Common myeloid progenitor, CD34-positive (primary cell): ENCODE results near the gene CYP11A1.
A peak's percentile ranks its signal among the peaks of the same experiment; 100 is the strongest.

Source experiments
- CTCF ChIA-PET: fragments of 350-600 bp; sonication (Branson Sonifier 250); formaldehyde crosslinking; loops from one replicate; lab custom pipeline; 2021; ENCODE audit warnings: antibody characterized with exemption; lab: Charles Lee
- POLR2A ChIA-PET: fragments of 350-600 bp; sonication (Branson Sonifier 250); formaldehyde crosslinking; loops from one replicate; lab custom pipeline; 2021; ENCODE audit warnings: antibody characterized with exemption; lab: Charles Lee
- DNase-seq, 3 donors: peaks; one replicate each; pipeline versions ENCODE4 v3.0.0 to v3.0.0-alpha.2; 2013
- H3K27ac ChIP-seq, 2 experiments: 1 replicate in 1 of 2; 2 replicates in 1 of 2; pipeline ENCODE4 v1.7.0; 2013; ENCODE audit warnings: inconsistent platforms in 2 of 2, low read length in 2 of 2, mild to moderate bottlenecking in 2 of 2, low read depth in 1 of 2, moderate library complexity in 1 of 2; ENCODE audit not compliant: severe bottlenecking in 2 of 2, insufficient read depth in 1 of 2, poor library complexity in 1 of 2
- H3K27me3 ChIP-seq, 5 experiments: replicated peaks in 2 of 5; 1 replicate in 3 of 5; 2 replicates in 2 of 5; pipeline versions ENCODE4 v1.6.1 to v1.7.0; 2013; ENCODE audit warnings: low read length in 4 of 5, mild to moderate bottlenecking in 2 of 5, moderate library complexity in 2 of 5, inconsistent platforms in 1 of 5; ENCODE audit not compliant: insufficient read depth in 5 of 5, control insufficient read depth in 4 of 5
- H3K36me3 ChIP-seq, 4 experiments: 1 replicate in 2 of 4; 2 replicates in 2 of 4; pipeline versions ENCODE4 v1.6.1 to v1.7.0; 2013; ENCODE audit warnings: low read length in 3 of 4, control low read depth in 1 of 4, mild to moderate bottlenecking in 1 of 4; ENCODE audit not compliant: control insufficient read depth in 4 of 4, insufficient read depth in 4 of 4
- H3K4me1 ChIP-seq, 4 experiments: 1 replicate in 3 of 4; 2 replicates in 1 of 4; pipeline versions ENCODE4 v1.6.1 to v1.7.1; 2013; ENCODE audit warnings: low read length in 3 of 4, mild to moderate bottlenecking in 3 of 4, control low read depth in 1 of 4, inconsistent platforms in 1 of 4, moderate library complexity in 1 of 4; ENCODE audit not compliant: control insufficient read depth in 4 of 4, insufficient read depth in 4 of 4; ENCODE audit errors: control extremely low read depth in 1 of 4
- H3K4me3 ChIP-seq, 7 experiments: 1 replicate in 4 of 7; 2 replicates in 3 of 7; pipeline versions ENCODE4 v1.5.1 to v1.7.0; 2013; ENCODE audit warnings: mild to moderate bottlenecking in 7 of 7, low read length in 6 of 7, moderate library complexity in 6 of 7, inconsistent platforms in 2 of 7, low read depth in 2 of 7, control low read depth in 1 of 7; ENCODE audit not compliant: insufficient read depth in 4 of 7, control insufficient read depth in 1 of 7; ENCODE audit errors: extremely low read depth in 1 of 7
- H3K9me3 ChIP-seq, 5 experiments: 1 replicate in 4 of 5; 2 replicates in 1 of 5; pipeline versions ENCODE4 v1.6.1 to v1.7.1; 2013; ENCODE audit warnings: low read length in 4 of 5, mild to moderate bottlenecking in 2 of 5, inconsistent platforms in 1 of 5, low read depth in 1 of 5, moderate library complexity in 1 of 5; ENCODE audit not compliant: control insufficient read depth in 4 of 5, insufficient read depth in 2 of 5; ENCODE audit errors: control extremely low read depth in 1 of 5
- WGBS: methylation state at CpG from one replicate; pipeline ENCODE4 v1.1.5; 2013; ENCODE audit not compliant: insufficient coverage; 5-methylcytosine and 5-hydroxymethylcytosine counted together

The CYP11A1 gene

DNA sequence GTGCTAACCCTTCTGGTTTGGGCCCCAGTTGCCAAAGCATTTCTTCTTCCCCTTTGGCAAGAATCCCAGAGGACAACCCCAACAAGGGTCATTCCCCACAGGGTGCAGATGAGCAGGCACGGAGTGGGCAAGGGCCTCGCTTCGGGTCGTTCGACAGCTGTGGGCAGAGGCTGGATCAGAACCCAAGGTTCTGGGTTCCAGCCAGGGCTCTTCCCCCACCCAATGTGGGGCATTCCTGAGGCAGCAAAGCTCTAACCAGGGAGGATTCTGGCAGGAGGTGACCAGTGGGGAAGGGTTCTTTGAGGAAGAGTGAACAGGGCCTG, 48.3 kb downstream of the CYP11A1 start:
- CTCF ChIA-PET, result interaction anchor here (0.6 to 5.0 kb wide), 3 partner anchors 10 to 192 kb away, joined by 3 to 44 read pairs (median 27); no protein-coding TSS in a partner anchor
- no peak for DNase-seq
- Histone ChIP-seq H3K4me3 (no peak overlapping the region), H3K27me3 (no peaks in the 10 kb centered on the region), H3K4me1 (peaks cover 2 to 71% (median 50%) of the 10 kb centered on the region in 4 experiments), H3K27ac (no peak overlapping the region), H3K9me3 (no peaks in the 10 kb centered on the region), H3K36me3 (no peaks in the 10 kb centered on the region)
- POLR2A ChIA-PET, result no interaction called here
- WGBS, result 83% methylated on average over 5 of the region's 5 CpGs

GRCh38 chr15:74318376-74319137, 48.9 kb downstream of the CYP11A1 start:
- ChIA-PET CTCF (interaction anchor here (0.6 to 0.9 kb wide), 2 partner anchors 146 to 192 kb away, joined by 3 read pairs; no protein-coding TSS in a partner anchor), POLR2A (no interaction called here)
- H3K4me3 ChIP-seq, result no peak overlapping the region
- H3K9me3 ChIP-seq, result no peaks in the 10 kb centered on the region
- peaks cover 2 to 76% (median 50%) of the 10 kb centered on the region in 4 experiments for H3K4me1 ChIP-seq
- H3K36me3 ChIP-seq, result no peaks in the 10 kb centered on the region
- no peaks in the 10 kb centered on the region for H3K27me3 ChIP-seq
- 90% methylated on average over 4 of the region's 6 CpGs for WGBS
- no peak overlapping the region for H3K27ac ChIP-seq
- DNase-seq, result peak in 2 of 3 donors; percentile 49 to 52

DNA sequence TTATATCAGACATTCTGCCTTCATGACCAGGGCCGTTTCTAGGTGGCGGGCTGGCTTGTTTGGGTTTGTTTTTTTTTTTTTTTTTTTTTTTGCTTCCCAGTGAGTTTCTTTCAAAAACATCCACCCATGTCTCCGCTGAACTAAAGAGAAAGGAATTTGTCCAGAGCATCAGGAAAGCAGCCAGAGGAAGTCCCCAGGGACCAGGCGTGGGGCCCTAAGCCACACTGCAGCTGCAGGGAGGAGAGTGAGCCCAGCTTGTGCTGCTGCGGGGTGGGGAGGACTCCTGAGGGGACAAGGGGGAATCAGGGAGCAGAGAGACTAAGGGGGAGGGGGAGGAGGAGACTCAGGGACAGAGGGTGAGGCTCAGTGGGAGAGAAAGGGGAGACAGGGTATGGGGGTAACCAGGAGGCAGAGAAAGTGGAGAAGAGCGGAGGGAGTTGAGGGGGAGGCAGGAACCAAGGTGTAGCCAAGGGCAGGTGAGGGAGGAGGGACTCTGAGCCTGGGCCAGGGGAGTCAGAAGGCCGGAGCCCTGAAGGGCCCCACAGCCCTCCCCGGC, 49.5 kb downstream of the CYP11A1 start:
- Histone ChIP-seq H3K36me3 (no peaks in the 10 kb centered on the region), H3K4me1 (peaks cover 2 to 78% (median 50%) of the 10 kb centered on the region in 4 experiments), H3K4me3 (peak overlapping the region in 1 of 7 experiments; percentile 28), H3K9me3 (no peaks in the 10 kb centered on the region), H3K27ac (no peak overlapping the region), H3K27me3 (no peaks in the 10 kb centered on the region)
- WGBS, result 43% methylated on average over 3 of the region's 8 CpGs
- ChIA-PET CTCF (interaction anchor here (0.9 kb wide), 1 partner anchor 191 kb away, joined by 3 read pairs; no protein-coding TSS in a partner anchor), POLR2A (no interaction called here)
- no peak for DNase-seq

DNA sequence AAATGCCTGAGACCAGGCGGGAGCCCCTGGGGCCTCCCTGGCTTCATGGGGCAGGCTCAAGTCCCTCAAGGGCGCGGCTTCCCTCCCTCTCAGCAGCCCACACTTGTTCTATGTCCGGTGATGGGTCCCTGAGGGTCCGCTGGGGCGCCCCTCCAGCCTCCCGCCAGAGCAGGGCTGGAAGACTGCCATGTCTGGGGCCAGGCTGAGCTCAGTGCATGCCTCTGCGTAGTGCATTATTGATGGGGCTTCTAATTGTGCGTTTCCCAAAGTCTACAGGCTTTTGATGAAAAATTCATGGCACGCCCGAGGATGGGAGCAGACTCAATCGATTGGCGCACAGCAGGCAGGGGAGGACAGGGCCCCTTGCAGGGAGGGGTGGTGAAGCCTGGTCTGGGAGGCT, 51.3 kb downstream of the CYP11A1 start:
- 56% methylated on average over 12 of the region's 13 CpGs for WGBS
- Histone ChIP-seq H3K27me3 (no peaks in the 10 kb centered on the region), H3K4me3 (peak overlapping the region in 1 of 7 experiments; percentile 7), H3K36me3 (no peaks in the 10 kb centered on the region), H3K27ac (no peak overlapping the region), H3K9me3 (no peaks in the 10 kb centered on the region), H3K4me1 (peaks cover 2 to 89% (median 50%) of the 10 kb centered on the region in 4 experiments)
- DNase-seq, result no peak
- CTCF ChIA-PET, result interaction anchor here (0.6 to 1.1 kb wide), 3 partner anchors 94 to 345 kb away, joined by 3 read pairs; no protein-coding TSS in a partner anchor
- POLR2A ChIA-PET, result no interaction called here

GRCh38 chr15:74315626-74316025, 51.8 kb downstream of the CYP11A1 start:
- peaks cover 2 to 86% (median 50%) of the 10 kb centered on the region in 4 experiments for H3K4me1 ChIP-seq
- WGBS, result no CpG with 5 or more reads among the region's 5 CpGs
- no peak for DNase-seq
- no peaks in the 10 kb centered on the region for H3K27me3 ChIP-seq
- H3K4me3 ChIP-seq, result peak overlapping the region in 2 of 7 experiments; percentile 26 to 51
- H3K9me3 ChIP-seq, result no peaks in the 10 kb centered on the region
- CTCF ChIA-PET, result interaction anchor here (0.9 to 1.1 kb wide), 2 partner anchors 93 to 344 kb away, joined by 3 read pairs; no protein-coding TSS in a partner anchor
- no peaks in the 10 kb centered on the region for H3K36me3 ChIP-seq
- POLR2A ChIA-PET, result no interaction called here
- H3K27ac ChIP-seq, result no peak overlapping the region

DNA sequence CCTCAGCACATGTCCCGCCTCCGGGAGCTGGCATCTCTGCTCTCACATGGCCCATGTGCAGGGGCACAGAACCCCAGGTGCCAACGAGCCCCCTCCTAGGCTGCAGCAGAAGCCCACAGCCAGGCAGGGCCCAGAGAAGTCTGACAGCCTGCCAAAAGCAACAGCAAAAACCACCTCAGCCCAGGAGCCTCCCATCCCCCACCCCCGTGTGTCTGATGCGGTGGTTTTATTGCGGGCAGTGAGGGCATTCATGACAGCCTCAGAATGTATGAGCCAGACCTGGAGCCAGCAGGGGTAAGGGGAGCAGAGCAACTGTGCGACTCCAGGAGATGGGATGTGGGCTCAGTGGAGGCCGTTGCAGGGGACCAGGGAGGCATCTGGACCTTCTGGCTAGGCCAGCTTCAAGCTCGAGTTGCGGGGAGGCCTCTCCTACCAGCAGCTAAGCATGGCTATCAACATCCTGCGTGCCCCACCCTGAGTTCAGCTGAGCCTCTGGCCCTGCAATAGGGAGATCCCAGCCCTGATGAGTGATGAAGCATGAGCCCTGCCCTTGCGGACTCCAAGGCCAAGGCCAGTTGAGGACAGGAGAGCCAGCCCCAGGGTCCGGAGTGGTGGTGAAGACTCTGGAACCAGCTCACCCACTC, 52.5 kb downstream of the CYP11A1 start:
- Histone ChIP-seq H3K4me1 (peaks cover 2 to 79% (median 46%) of the 10 kb centered on the region in 4 experiments), H3K27me3 (no peaks in the 10 kb centered on the region), H3K9me3 (no peaks in the 10 kb centered on the region), H3K36me3 (no peaks in the 10 kb centered on the region), H3K27ac (no peak overlapping the region), H3K4me3 (peak overlapping the region in 1 of 7 experiments; percentile 30)
- 81% methylated on average over 9 of the region's 13 CpGs for WGBS
- CTCF ChIA-PET, result interaction anchor here (1.1 kb wide), 1 partner anchor 8 kb away, joined by 3 read pairs; no protein-coding TSS in a partner anchor
- POLR2A ChIA-PET, result no interaction called here
- no peak for DNase-seq
